ENCODE measurements around the gene SLC22A1. TPM values are rescaled to one million over a fixed set of nuclear protein-coding genes. Genes with fewer than 3 reads are reported as not detected.

Gene SLC22A1
- total and polyA plus RNA-seq, 2 donors (not counting 1 experiment from before 2014, with no cell fraction given) = 0.18 to 1.5 TPM

GRCh38 chr6:160132297-160132637 lies 10.7 kb downstream of the SLC22A1 start:
- Mint-ChIP-seq H3K27me3 (no peaks in the 10 kb centered on the region), H3K4me3 (no peak overlapping the region), H3K4me1 (no peaks in the 10 kb centered on the region), H3K27ac (no peak overlapping the region), H3K9me3 (ENCODE audit: insufficient read depth) (no peaks in the 10 kb centered on the region)
- no peaks in the 10 kb centered on the region for H3K79me2 ChIP-seq (ENCODE audit: control insufficient read depth, insufficient read depth, low read length)
- no peak overlapping the region for H2AFZ ChIP-seq (ENCODE audit: insufficient read depth, low read depth, low read length, poor library complexity, severe bottlenecking)
- H3K9me3 ChIP-seq (ENCODE audit: control extremely low read depth in 1 of 3, control insufficient read depth in 2 of 3, insufficient read depth in 1 of 3, low read length in 2 of 3) = no peaks in the 10 kb centered on the region
- no peak overlapping the region for H3K4me3 ChIP-seq (ENCODE audit: control extremely low read depth in 1 of 5, extremely low read depth in 1 of 5, insufficient read depth in 1 of 5, low read depth in 2 of 5, low read length in 4 of 5)
- H3K27me3 ChIP-seq (replicated peaks in 1 of 4; ENCODE audit: control extremely low read depth in 1 of 4, control insufficient read depth in 3 of 4, insufficient read depth in 4 of 4, low read length in 3 of 4) = no peaks in the 10 kb centered on the region
- POLR2A ChIA-PET = no interaction called here
- no peak for TF ChIP-seq EZH2 (IDR thresholded peaks at IDR 0.05; ENCODE audit: borderline replicate concordance, insufficient read depth, low read depth, low read length, poor library complexity, severe bottlenecking)
- TF ChIP-seq CTCF (IDR thresholded peaks at IDR 0.05) = no peak
- H3K27ac ChIP-seq (ENCODE audit: low read length in 2 of 2) = no peak overlapping the region
- CTCF ChIA-PET = no interaction called here
- H3K9ac ChIP-seq (ENCODE audit: low read length) = no peak overlapping the region
- DNase-seq = no peak
- intact Hi-C loops (cut with micrococcal nuclease) = no loop called here
- WGBS (ENCODE audit: insufficient coverage) = 100% methylated on average over 2 of the region's 4 CpGs
- H3K36me3 ChIP-seq (replicated peaks in 1 of 2; ENCODE audit: control extremely low read depth in 1 of 2, control insufficient read depth in 1 of 2, extremely low read depth in 1 of 2, insufficient read depth in 2 of 2, low read length in 1 of 2) = no peaks in the 10 kb centered on the region
- ATAC-seq (ENCODE audit: low read depth) = no peak
- H4K20me1 ChIP-seq (ENCODE audit: control insufficient read depth, insufficient read depth, low read length, poor library complexity, severe bottlenecking) = no peaks in the 10 kb centered on the region
- H3K4me2 ChIP-seq (replicated peaks; ENCODE audit: low read depth, low read length, poor library complexity, severe bottlenecking) = no peak overlapping the region
- no peaks in the 10 kb centered on the region for H3K4me1 ChIP-seq (ENCODE audit: control insufficient read depth in 2 of 2, insufficient read depth in 2 of 2, low read length in 2 of 2)

- no peak for ATAC-seq (ENCODE audit: low read depth)
- Histone ChIP-seq H3K27ac (ENCODE audit: low read length in 2 of 2) (no peak overlapping the region), H4K20me1 (ENCODE audit: control insufficient read depth, insufficient read depth, low read length, poor library complexity, severe bottlenecking) (no peaks in the 10 kb centered on the region), H2AFZ (ENCODE audit: insufficient read depth, low read depth, low read length, poor library complexity, severe bottlenecking) (no peak overlapping the region), H3K9ac (ENCODE audit: low read length) (no peak overlapping the region), H3K27me3 (replicated peaks in 1 of 4; ENCODE audit: control extremely low read depth in 1 of 4, control insufficient read depth in 3 of 4, insufficient read depth in 4 of 4, low read length in 3 of 4) (no peaks in the 10 kb centered on the region), H3K4me1 (ENCODE audit: control insufficient read depth in 2 of 2, insufficient read depth in 2 of 2, low read length in 2 of 2) (no peaks in the 10 kb centered on the region), H3K36me3 (replicated peaks in 1 of 2; ENCODE audit: control extremely low read depth in 1 of 2, control insufficient read depth in 1 of 2, extremely low read depth in 1 of 2, insufficient read depth in 2 of 2, low read length in 1 of 2) (no peaks in the 10 kb centered on the region), H3K79me2 (ENCODE audit: control insufficient read depth, insufficient read depth, low read length) (no peaks in the 10 kb centered on the region), H3K4me3 (ENCODE audit: control extremely low read depth in 1 of 5, extremely low read depth in 1 of 5, insufficient read depth in 1 of 5, low read depth in 2 of 5, low read length in 4 of 5) (no peak overlapping the region), H3K4me2 (replicated peaks; ENCODE audit: low read depth, low read length, poor library complexity, severe bottlenecking) (no peak overlapping the region), H3K9me3 (ENCODE audit: control extremely low read depth in 1 of 3, control insufficient read depth in 2 of 3, insufficient read depth in 1 of 3, low read length in 2 of 3) (no peaks in the 10 kb centered on the region)
- POLR2A ChIA-PET = no interaction called here
- 49% methylated on average over 9 of the region's 12 CpGs for WGBS (ENCODE audit: insufficient coverage)
- no peak for TF ChIP-seq CTCF (IDR thresholded peaks at IDR 0.05)
- TF ChIP-seq EZH2 (IDR thresholded peaks at IDR 0.05; ENCODE audit: borderline replicate concordance, insufficient read depth, low read depth, low read length, poor library complexity, severe bottlenecking) = no peak
- Mint-ChIP-seq H3K27me3 (no peaks in the 10 kb centered on the region), H3K4me1 (no peaks in the 10 kb centered on the region), H3K4me3 (no peak overlapping the region), H3K9me3 (ENCODE audit: insufficient read depth) (no peaks in the 10 kb centered on the region), H3K27ac (no peak overlapping the region)
- CTCF ChIA-PET = interaction anchor here (0.6 kb wide), 1 partner anchor 42 kb away, joined by 3 read pairs; no protein-coding TSS in a partner anchor
- intact Hi-C loops (cut with micrococcal nuclease) = no loop called here
- no peak for DNase-seq
Observed at GRCh38 chr6:160132776-160133338, 11.2 kb downstream of the SLC22A1 start.

Data from B cell (primary cell).